C4-2B (cell line): Measurements from ENCODE around the gene IL2RG.

ENCODE experiments used
- H3K27ac ChIP-seq: fragments of 450-650 bp; 2 replicates; pipeline ENCODE4 v1.5.1; 2017
- ZFX ChIP-seq: fragments of 450-650 bp; IDR thresholded peaks from 2 replicates; pipeline ENCODE4 v1.6.1; 2017
- TF ChIP-seq, protein P1 (sequence below): fragments of 450-650 bp; conservative IDR thresholded peaks from 2 replicates; pipeline ENCODE4 v1.5.1; 2017; ENCODE audit warnings: mild to moderate bottlenecking

IL2RG gene

DNA sequence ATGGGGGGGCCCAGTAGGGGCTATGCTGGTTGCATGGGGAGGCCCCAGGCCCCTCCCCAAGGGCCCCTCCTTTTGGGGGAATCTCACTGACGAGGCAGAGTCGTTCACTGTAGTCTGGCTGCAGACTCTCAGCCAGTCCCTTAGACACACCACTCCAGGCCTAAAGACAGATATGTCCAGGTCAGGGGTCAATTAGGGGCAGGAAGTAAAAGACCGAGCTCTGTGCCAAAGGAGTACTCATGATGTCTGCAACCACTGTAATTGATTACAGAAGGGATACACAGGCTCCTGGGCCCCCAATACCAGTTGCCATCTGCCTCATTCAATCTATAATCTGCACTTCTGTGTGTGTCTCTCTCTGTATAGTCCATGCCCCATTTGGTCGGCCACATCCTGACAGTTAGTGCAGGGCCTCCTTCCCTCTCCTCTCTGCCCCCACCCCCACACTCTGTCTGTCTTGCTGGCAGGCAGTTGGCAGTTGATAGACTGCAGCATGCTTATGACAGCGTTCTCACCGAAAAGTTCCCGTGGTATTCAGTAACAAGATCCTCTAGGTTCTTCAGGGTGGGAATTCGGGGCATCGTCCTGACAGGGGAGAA is 3.5 kb downstream of the IL2RG start:
- H3K27ac ChIP-seq = no peak overlapping the region
- no peak for TF ChIP-seq ZFX
- TF ChIP-seq, protein P1, sequence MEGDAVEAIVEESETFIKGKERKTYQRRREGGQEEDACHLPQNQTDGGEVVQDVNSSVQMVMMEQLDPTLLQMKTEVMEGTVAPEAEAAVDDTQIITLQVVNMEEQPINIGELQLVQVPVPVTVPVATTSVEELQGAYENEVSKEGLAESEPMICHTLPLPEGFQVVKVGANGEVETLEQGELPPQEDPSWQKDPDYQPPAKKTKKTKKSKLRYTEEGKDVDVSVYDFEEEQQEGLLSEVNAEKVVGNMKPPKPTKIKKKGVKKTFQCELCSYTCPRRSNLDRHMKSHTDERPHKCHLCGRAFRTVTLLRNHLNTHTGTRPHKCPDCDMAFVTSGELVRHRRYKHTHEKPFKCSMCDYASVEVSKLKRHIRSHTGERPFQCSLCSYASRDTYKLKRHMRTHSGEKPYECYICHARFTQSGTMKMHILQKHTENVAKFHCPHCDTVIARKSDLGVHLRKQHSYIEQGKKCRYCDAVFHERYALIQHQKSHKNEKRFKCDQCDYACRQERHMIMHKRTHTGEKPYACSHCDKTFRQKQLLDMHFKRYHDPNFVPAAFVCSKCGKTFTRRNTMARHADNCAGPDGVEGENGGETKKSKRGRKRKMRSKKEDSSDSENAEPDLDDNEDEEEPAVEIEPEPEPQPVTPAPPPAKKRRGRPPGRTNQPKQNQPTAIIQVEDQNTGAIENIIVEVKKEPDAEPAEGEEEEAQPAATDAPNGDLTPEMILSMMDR = no peak

DNA sequence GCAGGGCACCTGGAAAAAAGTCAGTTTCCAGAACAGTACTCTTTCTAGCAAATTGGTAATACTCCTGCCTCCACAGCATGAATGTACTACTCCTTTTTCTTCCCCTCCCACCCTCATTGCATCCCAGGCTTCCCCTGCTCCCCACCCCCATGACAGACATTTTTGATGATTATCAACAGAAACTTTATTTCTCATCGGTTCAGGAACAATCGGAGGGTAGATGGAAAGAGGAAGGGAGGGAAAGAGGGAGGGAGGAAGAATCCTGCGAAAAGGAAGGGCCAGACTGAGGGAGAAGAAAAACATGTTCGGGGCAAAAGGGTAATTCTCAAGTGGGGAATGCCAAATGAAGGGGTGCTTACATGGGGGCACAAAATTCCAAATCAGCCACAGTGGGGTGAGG is 4.1 kb downstream of the IL2RG start:
- H3K27ac ChIP-seq = no peak overlapping the region
- TF ChIP-seq, protein P1 = no peak
- no peak for TF ChIP-seq ZFX

DNA sequence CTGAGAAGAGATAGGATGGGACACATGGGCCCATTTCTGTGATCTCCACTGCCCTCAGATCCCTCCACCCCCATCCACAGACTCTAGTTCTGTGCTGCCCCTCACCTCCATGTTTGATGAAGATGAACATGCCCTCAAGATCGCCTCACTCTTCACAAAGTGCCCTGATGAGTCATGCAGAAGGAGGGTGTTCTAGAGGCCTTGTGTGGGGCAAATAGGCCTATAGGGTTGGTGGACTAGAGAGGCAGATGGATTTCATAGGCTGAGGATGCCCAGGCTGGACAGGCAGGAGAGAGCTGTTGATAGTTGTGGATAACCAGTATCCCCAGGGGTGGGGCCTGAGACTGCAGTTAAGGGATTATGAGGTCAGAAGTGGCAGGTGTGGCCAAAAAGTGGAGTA is 5.0 kb downstream of the IL2RG start, which contains the start of gene CXorf65:
Gene CXorf65 (minus strand): TSS at position 314 of the 400 bp plus-strand sequence. CDS start 184 bp downstream, at position 130.
- TF ChIP-seq ZFX = no peak
- TF ChIP-seq, protein P1 = no peak
- H3K27ac ChIP-seq = no peak within 1 kb of the TSS

DNA sequence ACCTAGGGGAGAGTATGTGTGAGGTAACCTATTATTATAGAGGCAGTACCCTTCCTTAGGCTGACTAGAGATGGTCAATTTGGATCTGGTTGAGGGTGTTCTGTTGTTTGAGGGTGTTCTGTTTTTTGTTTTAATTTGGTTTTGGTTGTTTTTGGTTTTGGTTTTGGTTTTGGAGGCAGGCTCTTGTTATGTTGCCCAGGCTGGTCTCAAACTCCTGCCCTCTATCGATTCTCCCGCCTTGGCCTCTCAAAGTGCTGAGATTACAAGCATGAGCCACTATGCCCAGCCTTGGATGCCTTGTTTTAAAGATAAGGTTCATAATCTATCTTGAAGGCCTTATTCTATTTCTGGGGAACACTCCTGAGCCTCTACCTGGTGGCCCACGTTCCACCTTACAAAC is 5.7 kb downstream of the IL2RG start:
- TF ChIP-seq, protein P1 = no peak
- TF ChIP-seq ZFX = no peak
- H3K27ac ChIP-seq = no peak overlapping the region

DNA sequence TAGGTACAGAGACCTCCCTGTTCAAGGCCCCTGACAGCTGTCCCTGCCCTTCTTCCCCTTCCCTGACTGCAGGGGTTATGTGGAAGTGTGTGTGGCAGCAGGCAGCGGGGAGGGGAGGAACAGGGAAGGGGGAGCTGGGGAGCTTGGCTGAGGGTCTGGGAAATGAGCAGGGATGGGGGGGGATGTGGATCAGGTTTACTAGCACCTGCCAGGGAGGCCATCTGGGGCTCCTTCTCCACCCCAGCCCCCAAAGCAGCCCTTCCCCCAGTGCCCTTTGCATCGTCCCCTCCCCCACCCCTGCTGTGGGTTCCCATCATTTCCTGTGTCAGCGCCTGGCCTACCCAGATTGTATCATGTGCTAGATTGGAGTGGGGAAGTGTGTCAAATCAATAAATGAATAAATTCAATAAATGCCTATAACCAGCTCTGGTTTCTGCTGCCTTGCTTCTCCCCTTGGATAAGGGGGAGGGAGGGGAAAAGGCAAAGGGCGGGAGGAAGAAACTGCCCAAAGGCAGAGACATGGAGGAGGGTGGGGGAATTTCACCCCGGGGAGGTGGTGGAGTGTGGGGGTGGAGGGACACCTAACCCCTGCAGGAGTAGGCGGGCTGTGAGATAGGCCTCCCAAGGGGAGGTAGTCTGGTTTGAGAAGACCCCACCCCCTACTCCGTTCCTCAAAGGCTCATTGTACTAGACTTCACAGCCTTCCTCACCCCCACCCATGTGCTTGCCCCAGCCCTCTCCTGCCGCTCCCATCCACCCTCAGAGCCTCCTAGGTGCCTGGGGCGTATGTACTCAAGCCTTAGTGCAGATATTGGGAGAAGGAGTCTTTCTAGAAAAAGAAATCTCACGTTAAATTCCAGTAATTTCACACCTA is 8.0 kb downstream of the IL2RG start:
- TF ChIP-seq ZFX = no peak
- TF ChIP-seq, protein P1 = no peak
- H3K27ac ChIP-seq = no peak overlapping the region

DNA sequence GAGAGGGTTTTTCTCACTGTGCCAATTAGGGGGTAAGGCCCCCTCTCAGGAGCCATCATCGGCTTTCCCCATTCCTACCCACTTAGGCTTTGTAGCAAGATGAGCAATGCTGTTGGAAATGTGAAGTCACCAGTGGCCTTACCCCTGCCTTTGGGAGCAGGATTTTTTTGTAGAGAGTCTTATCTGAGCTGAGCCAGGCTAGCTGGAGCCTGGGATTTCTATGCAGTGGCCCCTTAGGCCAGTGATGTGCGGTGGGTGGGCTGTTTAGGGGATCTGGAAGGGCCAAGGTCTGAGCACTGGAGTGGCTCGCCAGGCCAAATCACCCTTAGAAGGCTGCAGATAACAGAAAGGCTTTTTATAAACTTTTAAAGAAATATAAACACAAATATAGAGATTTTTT is 9.1 kb downstream of the IL2RG start:
- H3K27ac ChIP-seq = no peak overlapping the region
- TF ChIP-seq, protein P1 = no peak
- no peak for TF ChIP-seq ZFX
